NCI-H774 (cell line): ENCODE measurements around the gene HRCT1.
"Not testable (repeated sequence)": the region's sequence is repeated elsewhere in the genome, so short reads cannot be mapped to it uniquely, and the experiment has no call there.

Experiments
- DNase-seq: peaks from one replicate; lab custom pipeline; 2025; lab: John Stamatoyannopoulos, UW

HRCT1 gene

GRCh38 chr9:35905912-35906679, at the start of gene HRCT1:
Gene HRCT1, plus strand, starts transcription at chr9:35906202. Its CDS starts 86 bp downstream, at chr9:35906288.
- peak; percentile 33 for DNase-seq

- no peak for DNase-seq
Measured at GRCh38 chr9:35856206-35856605, 49.8 kb upstream of the HRCT1 start.

GRCh38 chr9:35856882-35857281, 49.1 kb upstream of the HRCT1 start:
- no peak for DNase-seq

- no peak for DNase-seq
Measured at GRCh38 chr9:35858458-35858857, 47.5 kb upstream of the HRCT1 start.

- no peak for DNase-seq
Measured at GRCh38 chr9:35859310-35859989, 46.6 kb upstream of the HRCT1 start.

GRCh38 chr9:35859990-35860339, 46.0 kb upstream of the HRCT1 start:
- no peak for DNase-seq

- DNase-seq = no peak
Measured at GRCh38 chr9:35861161-35861897, 44.7 kb upstream of the HRCT1 start.

GRCh38 chr9:35862328-35862727, 43.7 kb upstream of the HRCT1 start:
- DNase-seq = no peak

- no peak for DNase-seq
Measured at GRCh38 chr9:35863583-35863982, 42.4 kb upstream of the HRCT1 start.

GRCh38 chr9:35864695-35865255, 41.2 kb upstream of the HRCT1 start:
- DNase-seq = no peak

GRCh38 chr9:35867538-35867937, 38.5 kb upstream of the HRCT1 start:
- no peak for DNase-seq

GRCh38 chr9:35868933-35869332, 37.1 kb upstream of the HRCT1 start:
- DNase-seq = no peak

GRCh38 chr9:35869621-35870216, 36.3 kb upstream of the HRCT1 start:
- no peak for DNase-seq

GRCh38 chr9:35870351-35870923, 35.6 kb upstream of the HRCT1 start, which contains the start of gene OR13J1:
Gene OR13J1, minus strand, starts transcription at chr9:35870401. Its CDS starts 0 bp downstream, at chr9:35870401.
- no peak for DNase-seq

- no peak for DNase-seq
Measured at GRCh38 chr9:35871545-35871944, 34.5 kb upstream of the HRCT1 start.

- no peak for DNase-seq
Measured at GRCh38 chr9:35872505-35872904, 33.5 kb upstream of the HRCT1 start.

GRCh38 chr9:35882263-35882848, 23.6 kb upstream of the HRCT1 start:
- peak; percentile 36 for DNase-seq

GRCh38 chr9:35882996-35883395, 23.0 kb upstream of the HRCT1 start:
- no peak for DNase-seq

GRCh38 chr9:35884908-35885307, 21.1 kb upstream of the HRCT1 start:
- DNase-seq = not testable (repeated sequence)

- no peak for DNase-seq
Measured at GRCh38 chr9:35891646-35892045, 14.4 kb upstream of the HRCT1 start.

- DNase-seq = no peak
Measured at GRCh38 chr9:35892051-35892450, 14.0 kb upstream of the HRCT1 start.
